ENCODE data around the gene LIPE. TPM values are rescaled to one million over a fixed set of nuclear protein-coding genes. Genes with fewer than 3 reads are reported as not detected.

The LIPE gene
- total and polyA plus RNA-seq, 7 donors: 5.3 to 27.7 (median 9.3) TPM

DNA sequence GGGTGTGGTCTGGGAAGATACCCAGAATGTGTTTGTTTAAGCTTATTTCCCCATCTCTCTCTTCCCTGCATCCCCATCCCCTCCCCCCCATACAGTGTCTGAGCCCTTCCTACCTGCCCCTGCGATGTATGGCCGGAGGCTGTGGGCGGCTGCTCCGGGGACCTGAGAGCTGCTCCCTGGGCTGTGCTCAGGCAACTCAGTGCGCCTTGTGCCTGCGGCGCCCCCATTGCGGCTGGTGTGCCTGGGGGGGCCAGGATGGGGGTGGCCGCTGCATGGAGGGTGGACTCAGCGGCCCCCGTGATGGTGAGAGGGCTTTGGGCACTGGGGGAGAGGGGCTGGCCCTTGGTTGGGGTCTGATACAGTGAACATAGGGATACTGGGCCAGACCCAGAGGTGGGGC, 58.8 kb downstream of the LIPE start:
- TF ChIP-seq, protein P1, sequence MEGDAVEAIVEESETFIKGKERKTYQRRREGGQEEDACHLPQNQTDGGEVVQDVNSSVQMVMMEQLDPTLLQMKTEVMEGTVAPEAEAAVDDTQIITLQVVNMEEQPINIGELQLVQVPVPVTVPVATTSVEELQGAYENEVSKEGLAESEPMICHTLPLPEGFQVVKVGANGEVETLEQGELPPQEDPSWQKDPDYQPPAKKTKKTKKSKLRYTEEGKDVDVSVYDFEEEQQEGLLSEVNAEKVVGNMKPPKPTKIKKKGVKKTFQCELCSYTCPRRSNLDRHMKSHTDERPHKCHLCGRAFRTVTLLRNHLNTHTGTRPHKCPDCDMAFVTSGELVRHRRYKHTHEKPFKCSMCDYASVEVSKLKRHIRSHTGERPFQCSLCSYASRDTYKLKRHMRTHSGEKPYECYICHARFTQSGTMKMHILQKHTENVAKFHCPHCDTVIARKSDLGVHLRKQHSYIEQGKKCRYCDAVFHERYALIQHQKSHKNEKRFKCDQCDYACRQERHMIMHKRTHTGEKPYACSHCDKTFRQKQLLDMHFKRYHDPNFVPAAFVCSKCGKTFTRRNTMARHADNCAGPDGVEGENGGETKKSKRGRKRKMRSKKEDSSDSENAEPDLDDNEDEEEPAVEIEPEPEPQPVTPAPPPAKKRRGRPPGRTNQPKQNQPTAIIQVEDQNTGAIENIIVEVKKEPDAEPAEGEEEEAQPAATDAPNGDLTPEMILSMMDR (IDR thresholded peaks at IDR 0.05): no peak
- H3K36me3 ChIP-seq (ENCODE audit: insufficient read depth in 1 of 2, low read depth in 1 of 2): peaks cover 0 to 13% of the 10 kb centered on the region in 2 donors
- H3K9me3 ChIP-seq: no peaks in the 10 kb centered on the region
- H3K27me3 ChIP-seq (ENCODE audit: insufficient read depth in 3 of 3, low read length in 2 of 3): no peaks in the 10 kb centered on the region
- H3K4me3 ChIP-seq: no peak overlapping the region
- DNase-seq (no peak), ATAC-seq (no peak)
- peaks cover 20% of the 10 kb centered on the region for H3K4me1 ChIP-seq
- intact Hi-C loops (cut with DNase I): no loop called here
- H3K27ac ChIP-seq: no peak overlapping the region
- 92 to 95% (median 95%) methylated on average over 11 of the region's 11 CpGs for WGBS, 3 donors

DNA sequence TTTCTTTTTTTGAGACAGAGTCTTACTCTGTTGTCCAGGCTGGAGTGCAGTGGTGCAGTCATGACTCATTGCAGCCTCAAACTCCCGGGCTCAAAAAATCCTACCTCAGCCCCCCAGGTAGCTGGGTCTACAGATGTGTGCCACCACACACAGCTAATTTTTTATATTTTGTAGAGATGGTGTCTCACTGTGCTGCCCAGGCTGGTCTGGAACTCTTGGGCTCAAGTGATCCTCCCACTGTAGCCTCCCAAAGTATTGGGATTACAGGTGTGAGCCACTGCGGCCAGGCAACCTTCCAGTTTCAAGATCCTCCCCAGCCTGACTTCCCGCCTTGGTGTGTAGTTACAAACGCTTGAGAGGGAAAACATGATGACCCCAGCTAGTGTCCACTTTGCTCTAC, 59.3 kb downstream of the LIPE start:
- Histone ChIP-seq H3K9me3 (no peaks in the 10 kb centered on the region), H3K27ac (no peak overlapping the region), H3K27me3 (ENCODE audit: insufficient read depth in 3 of 3, low read length in 2 of 3) (no peaks in the 10 kb centered on the region), H3K4me3 (no peak overlapping the region), H3K36me3 (ENCODE audit: insufficient read depth in 1 of 2, low read depth in 1 of 2) (peaks cover 0 to 17% of the 10 kb centered on the region in 2 donors), H3K4me1 (peaks cover 20% of the 10 kb centered on the region)
- intact Hi-C loops (cut with DNase I): no loop called here
- TF ChIP-seq, protein P1 (IDR thresholded peaks at IDR 0.05): no peak
- 88 to 95% (median 94%) methylated on average over 4 of the region's 4 CpGs for WGBS, 3 donors
- no peak for ATAC-seq
- no peak for DNase-seq

DNA sequence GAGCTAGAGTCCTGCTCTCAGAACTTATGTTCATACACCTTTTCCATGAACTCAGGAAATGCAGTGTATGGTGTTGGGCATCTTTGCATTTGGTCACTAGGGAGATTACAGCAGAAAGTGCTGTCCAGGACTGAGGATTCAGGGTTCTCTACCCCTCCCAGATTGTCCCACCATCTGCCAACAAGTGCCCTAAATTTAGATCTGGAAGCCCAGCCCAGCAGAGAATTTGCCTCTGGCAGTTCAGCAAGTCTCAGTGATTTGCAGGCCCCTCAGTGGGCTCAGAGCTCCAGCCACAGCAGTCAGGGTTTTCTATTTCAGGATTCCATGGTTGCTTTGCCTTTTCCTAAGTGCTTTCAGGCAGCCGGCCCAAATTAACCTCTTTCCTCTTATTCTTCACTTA, 60.5 kb downstream of the LIPE start:
- Histone ChIP-seq H3K36me3 (ENCODE audit: insufficient read depth in 1 of 2, low read depth in 1 of 2) (peaks cover 0 to 23% of the 10 kb centered on the region in 2 donors), H3K27ac (no peak overlapping the region), H3K4me1 (peaks cover 20% of the 10 kb centered on the region), H3K9me3 (no peaks in the 10 kb centered on the region), H3K27me3 (ENCODE audit: insufficient read depth in 3 of 3, low read length in 2 of 3) (no peaks in the 10 kb centered on the region), H3K4me3 (no peak overlapping the region)
- intact Hi-C loops (cut with DNase I): no loop called here
- 14 to 27% (median 15%) methylated on average over 1 of the region's 1 CpG for WGBS, 3 donors
- ATAC-seq: peak in 1 of 4 donors; percentile 46
- TF ChIP-seq, protein P1 (IDR thresholded peaks at IDR 0.05): no peak
- DNase-seq: no peak

DNA sequence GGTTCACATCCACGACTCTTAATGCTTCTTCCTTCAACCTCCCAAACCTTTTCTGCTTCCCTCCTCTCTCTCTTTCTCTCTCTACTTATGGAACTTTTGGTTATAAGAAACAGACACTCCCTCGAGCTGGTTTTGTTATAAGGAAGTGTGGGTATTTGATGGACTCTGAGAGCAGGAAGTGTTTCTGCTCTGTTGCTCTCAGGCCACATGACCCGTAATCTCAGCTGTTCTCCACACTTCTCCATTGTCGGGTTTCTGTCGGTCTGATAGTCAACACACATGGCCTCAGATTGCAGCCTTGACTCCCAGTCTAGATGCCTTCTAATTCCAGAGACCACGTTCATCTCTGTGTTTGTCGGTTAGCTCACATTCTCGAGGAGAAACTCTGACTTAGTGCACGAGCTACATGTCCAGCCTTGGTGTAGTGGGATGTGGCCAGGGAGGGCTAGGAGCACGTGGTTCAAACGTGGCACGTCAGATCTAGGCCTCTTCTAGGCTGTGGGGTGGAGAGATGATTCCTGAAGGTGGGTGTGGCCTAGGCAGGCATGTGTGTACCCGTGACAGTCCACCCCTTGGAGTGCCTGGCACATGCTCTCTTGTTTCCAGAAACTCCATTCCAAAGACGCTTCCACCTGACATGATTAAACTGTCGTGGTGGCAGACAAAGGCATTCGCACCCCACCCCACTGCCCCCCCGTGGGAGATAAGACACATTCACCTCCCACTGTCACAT, 63.4 kb downstream of the LIPE start:
- no peaks in the 10 kb centered on the region for H3K9me3 ChIP-seq
- DNase-seq (no peak), ATAC-seq (no peak)
- H3K4me1 ChIP-seq: peaks cover 20% of the 10 kb centered on the region
- H3K27ac ChIP-seq: no peak overlapping the region
- WGBS, 3 donors: 83 to 88% (median 87%) methylated on average over 17 of the region's 17 CpGs
- TF ChIP-seq, protein P1 (IDR thresholded peaks at IDR 0.05): no peak
- H3K36me3 ChIP-seq (ENCODE audit: insufficient read depth in 1 of 2, low read depth in 1 of 2): peaks cover 0 to 41% of the 10 kb centered on the region in 2 donors
- intact Hi-C loops (cut with DNase I): no loop called here
- no peaks in the 10 kb centered on the region for H3K27me3 ChIP-seq (ENCODE audit: insufficient read depth in 3 of 3, low read length in 2 of 3)
- H3K4me3 ChIP-seq: no peak overlapping the region

Data from psoas muscle (tissue), 8 donors.